GM19351 (cell line): Measurements from ENCODE around the gene RNF126.
"Not testable (repeated sequence)": the region's sequence is repeated elsewhere in the genome, so short reads cannot be mapped to it uniquely, and the experiment has no call there.

Source experiments
- ATAC-seq: cut with Tn5 transposase; IDR thresholded peaks from one replicate; pipeline ENCODE4 v1.9.1; 2021; ENCODE audit warnings: mild to moderate bottlenecking, moderate library complexity; ENCODE audit not compliant: unreplicated experiment

The RNF126 gene

GRCh38 chr19:632579-633067 is 30.4 kb downstream of the RNF126 start:
- peak; percentile 6 for ATAC-seq

DNA sequence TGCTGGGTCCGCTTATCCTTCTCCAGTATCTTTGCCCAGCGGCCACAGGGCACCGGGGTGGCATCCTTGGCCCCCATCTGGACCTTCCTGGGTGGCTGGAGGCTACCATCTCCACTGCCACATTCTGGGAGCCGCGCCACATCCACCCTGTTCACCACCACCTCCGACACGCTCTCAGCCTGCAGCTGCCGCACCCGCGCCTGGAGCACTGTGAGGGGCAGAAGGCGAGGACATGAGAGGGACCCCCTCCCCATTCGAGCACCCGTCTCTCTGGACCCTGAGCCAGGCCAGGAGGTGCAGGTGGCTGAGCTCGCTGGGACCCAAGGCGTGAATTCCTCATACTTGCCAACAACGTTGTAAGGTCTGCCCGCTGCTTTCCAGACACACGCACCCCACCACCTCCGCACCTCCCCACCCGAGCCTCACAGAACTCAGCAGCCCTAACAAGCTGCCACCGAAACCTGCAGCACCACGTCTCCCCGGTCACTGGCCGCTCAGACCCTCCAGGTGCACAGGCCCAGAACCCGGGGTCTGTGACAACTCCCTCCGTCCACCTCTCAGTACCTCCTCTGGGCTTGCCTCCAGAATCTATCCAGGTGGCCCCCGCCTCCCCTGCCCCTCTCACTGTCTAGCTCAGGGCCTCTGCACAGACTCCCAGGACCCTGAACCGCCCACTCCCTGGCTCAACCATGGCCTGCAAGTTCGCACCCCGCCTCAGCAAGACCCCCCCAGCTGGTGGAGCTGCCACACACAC is 32.9 kb downstream of the RNF126 start:
- ATAC-seq, result no peak

- ATAC-seq, result not testable (repeated sequence)
Measured at GRCh38 chr19:629515-629914, 33.5 kb downstream of the RNF126 start.

DNA sequence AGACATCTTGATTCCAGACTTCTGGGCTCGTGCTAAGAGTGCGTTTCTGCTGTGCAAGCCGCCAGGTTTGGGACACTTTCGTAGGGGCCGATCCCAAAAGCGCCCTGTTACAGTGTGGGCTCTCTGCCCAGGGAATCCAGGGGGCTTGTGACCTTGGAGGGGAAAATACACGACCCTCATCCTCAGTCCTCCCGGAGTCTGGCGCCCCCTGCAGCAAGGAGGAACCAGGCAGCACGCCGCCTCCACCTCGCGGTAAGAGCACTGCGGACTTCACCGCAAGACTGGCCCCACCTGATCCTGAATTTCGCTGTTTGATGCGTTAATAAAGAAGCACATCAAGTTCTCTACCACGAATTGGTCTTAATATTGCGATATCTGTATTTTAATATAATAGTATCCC is 34.8 kb downstream of the RNF126 start:
- ATAC-seq, result no peak

GRCh38 chr19:626566-626965 is 36.4 kb downstream of the RNF126 start:
- ATAC-seq, result not testable (repeated sequence)

DNA sequence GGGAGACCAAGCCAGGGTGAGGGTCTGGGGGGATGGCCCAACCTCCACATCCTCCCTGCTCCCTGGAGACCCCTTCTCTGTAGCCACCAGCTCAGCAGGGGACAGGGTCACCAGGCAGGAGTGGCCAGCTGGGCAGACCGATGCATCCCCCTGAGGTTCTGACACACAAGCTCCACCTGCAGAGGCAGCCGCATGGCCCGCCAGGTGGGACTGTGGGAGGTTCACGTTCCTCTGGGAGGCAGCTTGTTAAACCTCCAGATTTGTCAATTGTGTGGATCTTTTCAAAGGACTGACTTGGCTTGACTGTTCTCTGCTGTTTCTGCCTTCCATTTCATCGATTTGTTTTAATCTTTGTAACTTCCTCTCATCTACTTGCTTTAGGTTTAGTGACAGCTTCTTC is 37.8 kb downstream of the RNF126 start:
- no peak for ATAC-seq

- no peak for ATAC-seq
Measured at GRCh38 chr19:624433-625109, 38.4 kb downstream of the RNF126 start.

DNA sequence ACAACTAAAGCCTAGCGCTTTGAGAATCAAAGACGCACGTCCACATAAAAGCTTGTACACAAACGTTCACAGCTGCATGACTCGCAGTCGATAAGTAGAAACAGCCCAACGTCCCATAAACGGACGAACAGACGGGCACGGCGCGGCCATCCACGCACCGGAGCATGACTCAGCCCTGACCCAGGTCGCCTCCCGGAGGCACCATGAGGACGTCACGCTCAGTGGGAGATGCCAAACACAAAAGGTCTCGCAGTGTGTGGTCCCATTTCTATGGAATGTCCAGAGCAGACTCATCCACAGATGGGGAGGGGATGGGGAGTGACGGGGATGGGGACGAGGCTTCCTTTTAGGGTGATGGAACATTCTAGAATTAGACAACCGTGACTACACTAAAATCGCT is 39.0 kb downstream of the RNF126 start:
- no peak for ATAC-seq

- no peak for ATAC-seq
Measured at GRCh38 chr19:623175-623916, 39.7 kb downstream of the RNF126 start.

DNA sequence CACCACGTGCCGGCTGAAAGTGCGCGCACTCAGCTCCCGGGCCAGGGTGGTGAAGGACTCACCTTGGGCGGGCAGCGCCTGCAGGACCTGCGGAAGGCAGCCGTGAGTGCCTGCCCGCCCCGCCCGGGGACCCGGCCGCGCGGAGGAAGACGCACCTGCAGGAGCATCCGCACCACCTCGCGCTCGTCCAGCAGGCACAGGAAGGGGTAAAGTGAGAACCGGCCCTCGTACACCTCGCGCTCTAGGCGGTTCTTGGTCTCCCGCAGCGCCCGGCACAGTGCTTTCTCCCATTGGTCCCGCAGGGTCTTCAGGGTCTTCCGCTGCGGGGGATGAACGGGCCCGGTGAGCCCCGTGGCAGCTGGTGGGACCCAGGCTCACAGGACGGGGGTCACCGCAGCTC is 40.3 kb downstream of the RNF126 start:
- no peak for ATAC-seq

DNA sequence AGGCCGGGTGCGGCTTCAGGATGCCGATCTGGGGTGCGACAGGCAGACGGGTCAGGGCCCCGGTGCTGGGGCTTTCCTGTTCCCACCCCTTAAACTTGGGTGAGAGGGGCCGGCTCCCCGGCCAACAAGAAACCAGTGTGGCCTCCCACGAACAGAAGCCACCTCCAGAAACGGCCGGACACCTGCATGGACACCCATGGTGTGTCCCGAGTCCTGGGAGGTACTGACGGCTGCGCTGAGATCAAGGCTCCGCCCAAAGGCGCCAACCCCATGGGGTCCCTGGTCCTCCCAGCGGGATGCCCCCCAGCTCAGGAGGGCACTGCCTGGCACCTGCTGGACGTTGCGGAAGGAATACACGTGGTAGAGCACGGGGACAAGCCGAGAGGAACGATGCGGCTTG is 41.2 kb downstream of the RNF126 start:
- no peak for ATAC-seq

DNA sequence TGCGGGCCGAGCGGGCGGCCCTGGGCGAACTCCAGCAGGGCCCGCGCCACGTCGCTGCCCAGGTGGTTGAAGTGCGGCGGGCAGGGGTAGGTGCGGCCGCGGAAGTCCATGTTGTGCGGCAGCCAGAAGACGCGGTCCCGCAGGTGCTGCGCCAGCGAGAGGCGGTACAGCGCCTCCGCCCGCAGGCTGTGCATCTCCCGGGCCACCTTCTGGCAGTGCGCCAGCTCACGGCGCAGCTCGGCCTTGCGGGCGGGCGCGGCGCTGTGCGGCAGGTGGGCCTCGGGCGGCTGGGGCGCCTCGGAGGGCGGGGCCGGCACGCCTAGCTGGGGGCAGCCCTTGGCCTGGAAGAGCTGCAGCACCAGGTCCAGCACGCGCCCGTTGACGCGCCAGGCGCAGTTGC is 41.8 kb downstream of the RNF126 start:
- ATAC-seq, result not testable (repeated sequence)

- no peak for ATAC-seq
Measured at GRCh38 chr19:620166-620862, 42.7 kb downstream of the RNF126 start.

- no peak for ATAC-seq
Measured at GRCh38 chr19:619286-620002, 43.6 kb downstream of the RNF126 start.

DNA sequence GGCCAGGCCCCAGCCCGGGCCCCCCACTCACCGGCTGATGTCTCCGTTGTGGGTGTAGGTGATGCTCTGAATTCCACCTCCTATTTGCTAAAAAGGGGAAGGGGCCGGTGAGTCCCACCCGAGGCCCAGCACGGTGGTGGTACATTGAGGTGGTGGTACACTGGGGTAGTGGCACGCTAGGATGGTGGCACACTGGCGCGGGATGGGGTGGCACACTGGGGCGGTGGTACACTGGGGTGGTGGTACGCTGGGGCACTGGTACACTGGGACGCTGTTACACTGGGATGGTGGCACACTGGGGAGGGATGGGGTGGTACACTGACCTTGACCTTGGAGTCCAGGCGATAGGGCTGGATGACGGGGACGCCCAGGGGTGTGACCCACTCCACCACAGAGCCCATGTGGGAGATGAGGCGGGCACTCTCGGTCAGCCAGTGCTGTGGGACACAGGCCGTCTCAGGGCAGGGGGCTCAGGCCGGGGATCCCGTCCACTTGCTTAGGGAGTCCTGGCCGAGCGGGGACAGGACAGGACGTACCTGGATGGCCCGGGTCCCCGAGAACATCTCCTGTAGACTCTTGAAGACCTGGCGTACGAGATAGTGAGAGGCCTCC is 44.2 kb downstream of the RNF126 start:
- no peak for ATAC-seq

GRCh38 chr19:618247-618619 is 44.8 kb downstream of the RNF126 start:
- no peak for ATAC-seq

GRCh38 chr19:617551-618246 is 45.3 kb downstream of the RNF126 start:
- no peak for ATAC-seq

DNA sequence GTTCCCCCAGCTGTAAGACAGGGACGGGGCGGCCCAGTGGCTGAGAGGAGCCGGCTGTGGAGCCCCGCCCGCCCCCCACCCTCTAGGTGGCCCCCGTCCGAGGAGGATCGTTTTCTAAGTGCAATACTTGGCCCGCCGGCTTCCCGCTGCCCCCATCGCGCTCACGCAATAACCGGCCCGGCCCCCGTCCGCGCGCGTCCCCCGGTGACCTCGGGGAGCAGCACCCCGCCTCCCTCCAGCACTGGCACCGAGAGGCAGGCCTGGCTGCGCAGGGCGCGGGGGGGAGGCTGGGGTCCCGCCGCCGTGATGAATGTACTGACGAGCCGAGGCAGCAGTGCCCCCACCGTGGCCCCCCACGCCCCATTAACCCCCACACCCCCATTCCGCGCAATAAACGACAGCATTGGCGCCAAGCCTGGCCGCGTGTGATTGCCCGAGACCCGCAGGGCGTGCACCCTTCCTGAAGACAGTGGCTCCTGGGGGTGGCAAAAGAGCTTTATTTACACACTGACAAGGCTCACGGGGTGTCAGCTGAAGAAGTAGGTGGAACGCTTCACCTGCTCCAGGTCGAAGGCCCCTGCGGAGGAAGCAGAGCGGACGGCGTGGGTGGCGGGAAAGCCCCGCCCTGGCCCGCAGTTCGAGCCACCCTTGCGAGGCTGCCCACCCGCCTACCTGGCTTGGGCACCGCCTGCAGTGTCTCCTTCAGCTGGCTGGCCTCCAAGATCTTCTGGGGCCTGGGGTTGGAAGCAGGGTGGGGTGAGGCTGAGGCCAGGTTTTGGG is 46.1 kb downstream of the RNF126 start:
- no peak for ATAC-seq
